ENCODE results near the gene JPH3. TPM values are rescaled to one million over a fixed set of nuclear protein-coding genes. Genes with fewer than 3 reads are reported as not detected.
"Not testable (repeated sequence)": the region's sequence is repeated elsewhere in the genome, so short reads cannot be mapped to it uniquely, and the experiment has no call there.

JPH3 gene
- total and polyA plus RNA-seq, 2 donors: 0.53 to 0.95 TPM

DNA sequence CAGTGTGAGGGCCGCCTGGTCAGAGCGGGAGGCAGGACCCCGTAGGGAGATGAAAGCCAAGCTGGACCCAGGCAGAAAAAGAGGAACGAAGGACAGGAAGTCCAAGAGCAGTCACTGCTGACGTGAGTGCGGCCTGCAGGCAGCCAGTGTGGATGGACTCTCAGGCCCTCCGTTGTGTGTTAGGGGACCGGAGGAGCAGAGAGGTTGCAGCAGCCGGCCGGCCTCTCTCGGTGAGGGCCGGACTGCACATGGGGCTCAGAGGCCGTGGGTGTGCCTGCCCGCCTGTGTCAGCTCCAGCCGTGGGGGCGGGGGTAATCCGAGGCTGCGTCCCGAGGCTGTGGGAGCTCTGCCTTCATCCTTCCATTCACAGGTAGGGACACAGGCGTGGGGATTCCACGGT is 67.4 kb downstream of the JPH3 start:
- Histone ChIP-seq H3K4me3 (ENCODE audit: low read depth, low read length) (no peak overlapping the region), H3K4me1 (ENCODE audit: insufficient read depth) (no peaks in the 10 kb centered on the region), H3K36me3 (ENCODE audit: insufficient read depth) (no peaks in the 10 kb centered on the region), H3K27ac (ENCODE audit: low read depth) (no peak overlapping the region)
- 66% methylated on average over 21 of the region's 21 CpGs for WGBS
- no peak for DNase-seq (ENCODE audit: extremely low spot score)

DNA sequence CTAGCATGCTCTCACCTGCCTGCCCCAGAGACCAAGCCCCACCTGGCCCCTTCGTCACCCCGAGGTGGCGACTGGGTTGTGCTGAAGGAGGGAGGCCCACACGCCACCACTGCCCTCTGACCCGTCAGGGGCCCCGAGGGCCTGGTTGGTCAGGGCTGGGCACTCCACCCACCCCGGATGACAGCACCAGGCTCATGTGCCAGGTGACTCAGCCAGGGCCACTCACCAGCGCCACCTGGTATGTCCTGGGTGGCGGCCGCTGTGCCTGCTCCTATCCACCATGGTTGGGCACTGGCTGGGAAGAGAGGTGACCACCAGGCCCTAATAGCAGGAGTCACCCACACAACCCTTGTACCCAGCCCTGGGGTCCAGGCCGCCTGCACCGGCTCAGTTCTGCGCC is 68.9 kb downstream of the JPH3 start:
- no peaks in the 10 kb centered on the region for H3K4me1 ChIP-seq (ENCODE audit: insufficient read depth)
- no peaks in the 10 kb centered on the region for H3K36me3 ChIP-seq (ENCODE audit: insufficient read depth)
- no peak overlapping the region for H3K27ac ChIP-seq (ENCODE audit: low read depth)
- WGBS: 91% methylated on average over 13 of the region's 13 CpGs
- DNase-seq (ENCODE audit: extremely low spot score): no peak
- H3K4me3 ChIP-seq (ENCODE audit: low read depth, low read length): no peak overlapping the region

- no peak overlapping the region for H3K4me3 ChIP-seq (ENCODE audit: low read depth, low read length)
- H3K27ac ChIP-seq (ENCODE audit: low read depth): no peak overlapping the region
- WGBS: 82% methylated on average over 20 of the region's 20 CpGs
- no peaks in the 10 kb centered on the region for H3K4me1 ChIP-seq (ENCODE audit: insufficient read depth)
- DNase-seq (ENCODE audit: extremely low spot score): no peak
- H3K36me3 ChIP-seq (ENCODE audit: insufficient read depth): no peaks in the 10 kb centered on the region
These were observed 69.5 kb downstream of the JPH3 start for GRCh38 chr16:87671715-87672270.

DNA sequence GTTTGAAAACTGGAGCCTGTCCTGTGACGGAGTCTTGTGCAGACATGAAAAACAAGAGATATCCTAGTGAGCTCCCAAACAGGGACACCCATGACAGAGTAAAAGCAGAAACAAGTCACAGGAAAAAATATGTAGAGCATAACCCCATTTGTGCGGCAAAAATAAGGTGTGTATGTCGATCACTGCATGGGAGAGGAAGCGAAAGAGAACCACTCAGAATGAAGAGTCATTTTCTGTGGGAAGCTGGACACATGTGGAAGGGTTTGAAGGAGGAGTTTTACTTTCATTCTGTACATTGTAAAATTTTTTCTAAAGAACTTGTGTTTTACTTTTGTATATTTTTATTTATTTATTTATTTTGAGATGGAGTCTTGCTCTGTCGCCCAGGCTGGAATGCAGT is 72.1 kb downstream of the JPH3 start:
- Histone ChIP-seq H3K27ac (ENCODE audit: low read depth) (no peak overlapping the region), H3K4me3 (ENCODE audit: low read depth, low read length) (no peak overlapping the region), H3K4me1 (ENCODE audit: insufficient read depth) (no peaks in the 10 kb centered on the region), H3K36me3 (ENCODE audit: insufficient read depth) (no peaks in the 10 kb centered on the region)
- WGBS: 83% methylated on average over 5 of the region's 5 CpGs
- no peak for DNase-seq (ENCODE audit: extremely low spot score)

DNA sequence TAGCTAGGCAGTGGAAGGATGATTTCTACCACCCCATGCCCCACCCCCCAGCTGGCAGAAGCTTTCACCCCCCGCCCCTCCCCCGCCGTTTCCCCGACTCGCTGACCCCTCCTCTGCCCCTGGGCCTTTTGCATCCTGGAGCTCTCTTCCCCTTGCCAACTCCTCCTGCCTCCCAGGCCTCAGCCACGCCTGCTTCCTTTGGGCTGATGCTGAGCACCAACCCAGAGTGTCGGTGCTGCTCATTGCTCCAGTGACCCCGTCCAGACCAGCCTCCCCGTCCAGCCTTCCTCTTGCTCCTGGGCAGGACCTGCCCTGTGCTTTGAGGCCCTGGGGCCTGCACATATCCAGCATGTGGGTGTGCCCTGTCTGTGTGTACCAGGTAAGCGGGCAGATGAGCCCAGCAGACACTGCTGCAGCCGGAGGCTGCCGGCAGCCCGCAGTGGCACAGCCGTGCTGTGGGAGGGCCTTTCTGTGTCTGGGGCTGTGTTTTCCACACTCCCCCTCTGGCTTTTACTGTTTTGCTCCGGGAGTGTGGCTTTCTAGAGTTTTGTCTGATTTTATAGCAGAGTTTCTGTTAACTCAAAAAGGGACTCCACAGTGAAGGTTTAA is 72.9 kb downstream of the JPH3 start:
- Histone ChIP-seq H3K4me3 (ENCODE audit: low read depth, low read length) (no peak overlapping the region), H3K36me3 (ENCODE audit: insufficient read depth) (no peaks in the 10 kb centered on the region), H3K27ac (ENCODE audit: low read depth) (no peak overlapping the region), H3K4me1 (ENCODE audit: insufficient read depth) (no peaks in the 10 kb centered on the region)
- DNase-seq (ENCODE audit: extremely low spot score): no peak
- 30% methylated on average over 15 of the region's 15 CpGs for WGBS

DNA sequence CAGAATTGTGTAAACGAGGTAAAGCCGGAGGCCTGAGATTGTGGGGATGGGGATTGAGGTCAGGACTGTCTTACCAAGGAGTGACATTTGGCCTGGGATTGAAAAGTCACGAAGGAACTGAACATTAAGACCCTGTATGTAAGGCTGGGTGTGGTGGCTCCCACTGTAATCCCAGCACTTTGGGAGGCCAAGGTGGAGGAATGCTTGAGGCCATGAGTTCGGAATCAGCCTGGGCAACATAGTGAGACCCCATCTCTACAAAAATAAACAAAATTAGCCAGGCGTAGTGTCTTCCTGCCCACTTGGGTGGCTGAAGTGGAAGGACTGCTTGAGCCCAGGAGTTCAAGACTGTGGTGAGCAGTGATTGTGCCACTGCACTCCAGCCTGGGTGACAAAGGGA is 75.5 kb downstream of the JPH3 start:
- Histone ChIP-seq H3K4me1 (ENCODE audit: insufficient read depth) (no peaks in the 10 kb centered on the region), H3K36me3 (ENCODE audit: insufficient read depth) (no peaks in the 10 kb centered on the region), H3K4me3 (ENCODE audit: low read depth, low read length) (no peak overlapping the region), H3K27ac (ENCODE audit: low read depth) (no peak overlapping the region)
- WGBS: 89% methylated on average over 5 of the region's 5 CpGs
- DNase-seq (ENCODE audit: extremely low spot score): no peak

GRCh38 chr16:87678618-87679017 is 76.3 kb downstream of the JPH3 start:
- H3K4me3 ChIP-seq (ENCODE audit: low read depth, low read length): no peak overlapping the region
- no peaks in the 10 kb centered on the region for H3K4me1 ChIP-seq (ENCODE audit: insufficient read depth)
- 37% methylated on average over 14 of the region's 14 CpGs for WGBS
- H3K27ac ChIP-seq (ENCODE audit: low read depth): no peak overlapping the region
- H3K36me3 ChIP-seq (ENCODE audit: insufficient read depth): no peaks in the 10 kb centered on the region
- DNase-seq (ENCODE audit: extremely low spot score): no peak

DNA sequence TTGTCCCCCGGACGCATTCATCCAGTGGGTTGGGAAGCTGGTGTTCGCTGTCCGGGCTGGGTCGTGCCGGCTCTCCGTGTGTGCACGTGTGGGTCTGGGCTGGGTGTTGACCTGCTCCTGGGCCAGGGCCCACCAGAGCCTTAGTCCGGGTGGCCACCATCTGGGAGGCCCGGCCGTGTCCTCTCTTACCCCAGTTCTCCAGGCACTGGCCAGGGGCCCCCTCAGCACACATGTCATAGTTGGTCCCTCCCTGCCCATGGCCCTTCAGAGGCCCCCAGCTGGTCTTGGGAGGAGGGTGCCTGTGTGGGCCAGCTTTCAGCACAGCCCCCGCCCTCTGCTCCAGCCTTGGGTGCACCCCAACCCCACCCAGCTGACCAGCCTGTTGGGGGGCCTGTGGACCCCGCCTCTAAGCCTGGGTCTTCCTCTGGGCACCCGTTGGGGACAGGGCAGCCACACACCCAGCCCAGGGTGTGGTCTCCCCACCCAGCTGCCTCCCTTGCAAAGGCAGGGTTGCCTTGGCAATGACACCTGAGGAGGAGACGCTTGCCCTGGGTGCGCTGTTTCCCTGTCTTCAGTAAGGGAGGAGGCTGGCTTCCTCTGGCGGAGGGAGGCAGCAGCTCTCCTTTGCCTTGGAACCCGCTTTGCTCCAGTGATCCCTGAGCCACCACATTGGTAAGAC is 77.4 kb downstream of the JPH3 start:
- WGBS: 85% methylated on average over 18 of the region's 18 CpGs
- no peak for DNase-seq (ENCODE audit: extremely low spot score)
- H3K4me3 ChIP-seq (ENCODE audit: low read depth, low read length): no peak overlapping the region
- H3K27ac ChIP-seq (ENCODE audit: low read depth): no peak overlapping the region
- no peaks in the 10 kb centered on the region for H3K36me3 ChIP-seq (ENCODE audit: insufficient read depth)
- H3K4me1 ChIP-seq (ENCODE audit: insufficient read depth): no peaks in the 10 kb centered on the region

- no peak overlapping the region for H3K27ac ChIP-seq (ENCODE audit: low read depth)
- WGBS: 89% methylated on average over 17 of the region's 17 CpGs
- H3K36me3 ChIP-seq (ENCODE audit: insufficient read depth): no peaks in the 10 kb centered on the region
- H3K4me1 ChIP-seq (ENCODE audit: insufficient read depth): no peaks in the 10 kb centered on the region
- no peak for DNase-seq (ENCODE audit: extremely low spot score)
- no peak overlapping the region for H3K4me3 ChIP-seq (ENCODE audit: low read depth, low read length)
These were observed 78.0 kb downstream of the JPH3 start for GRCh38 chr16:87680272-87680644.

- H3K4me3 ChIP-seq (ENCODE audit: low read depth, low read length); H3K27ac ChIP-seq (ENCODE audit: low read depth); H3K36me3 ChIP-seq (ENCODE audit: insufficient read depth); DNase-seq (ENCODE audit: extremely low spot score); H3K4me1 ChIP-seq (ENCODE audit: insufficient read depth): not testable (repeated sequence)
- WGBS: 96% methylated on average over 60 of the region's 60 CpGs
These were observed 78.8 kb downstream of the JPH3 start for GRCh38 chr16:87681051-87681602.

- no peaks in the 10 kb centered on the region for H3K36me3 ChIP-seq (ENCODE audit: insufficient read depth)
- H3K4me3 ChIP-seq (ENCODE audit: low read depth, low read length): no peak overlapping the region
- DNase-seq (ENCODE audit: extremely low spot score): no peak
- H3K27ac ChIP-seq (ENCODE audit: low read depth): no peak overlapping the region
- WGBS: 31% methylated on average over 9 of the region's 9 CpGs
- no peaks in the 10 kb centered on the region for H3K4me1 ChIP-seq (ENCODE audit: insufficient read depth)
These were observed 79.8 kb downstream of the JPH3 start for GRCh38 chr16:87681981-87682570.

- no peak for DNase-seq (ENCODE audit: extremely low spot score)
- 82% methylated on average over 18 of the region's 18 CpGs for WGBS
- H3K27ac ChIP-seq (ENCODE audit: low read depth): no peak overlapping the region
- no peaks in the 10 kb centered on the region for H3K4me1 ChIP-seq (ENCODE audit: insufficient read depth)
- no peak overlapping the region for H3K4me3 ChIP-seq (ENCODE audit: low read depth, low read length)
- H3K36me3 ChIP-seq (ENCODE audit: insufficient read depth): no peaks in the 10 kb centered on the region
These were observed 80.6 kb downstream of the JPH3 start for GRCh38 chr16:87682852-87683399.

DNA sequence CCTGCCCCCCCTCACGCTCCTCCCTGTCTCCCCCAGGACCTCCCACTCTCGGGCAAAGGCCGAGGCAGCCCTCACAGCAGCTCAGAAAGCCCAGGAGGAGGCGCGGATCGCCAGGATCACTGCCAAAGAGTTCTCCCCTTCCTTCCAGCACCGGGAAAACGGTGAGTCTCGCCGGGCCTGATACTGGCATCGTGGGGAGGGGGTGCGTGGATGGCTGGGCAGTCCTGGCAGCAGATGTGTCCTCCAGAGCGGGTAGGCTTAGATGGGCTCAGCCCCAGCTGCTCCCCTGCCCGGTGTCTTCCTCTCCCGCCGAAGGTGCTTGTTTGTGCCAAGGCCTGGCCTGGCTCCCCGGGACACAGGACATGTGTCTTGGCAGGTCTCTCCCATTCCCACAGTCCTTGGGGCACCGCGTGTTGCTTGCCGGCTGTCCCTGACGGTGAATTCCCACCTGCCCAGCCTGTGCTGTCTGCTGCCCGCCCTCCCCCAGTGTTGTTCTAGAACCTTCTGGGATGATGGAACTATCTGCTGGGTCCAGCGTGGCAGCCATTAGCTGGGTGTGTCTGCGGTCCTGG is 81.9 kb downstream of the JPH3 start:
- Histone ChIP-seq H3K4me1 (ENCODE audit: insufficient read depth) (no peaks in the 10 kb centered on the region), H3K27ac (ENCODE audit: low read depth) (no peak overlapping the region), H3K36me3 (ENCODE audit: insufficient read depth) (no peaks in the 10 kb centered on the region), H3K4me3 (ENCODE audit: low read depth, low read length) (no peak overlapping the region)
- no peak for DNase-seq (ENCODE audit: extremely low spot score)
- 82% methylated on average over 24 of the region's 24 CpGs for WGBS
